Type B pancreatic cell (in vitro differentiated cells): ENCODE data around the gene SORCS1. TPM values are rescaled to one million over a fixed set of nuclear protein-coding genes. Genes with fewer than 3 reads are reported as not detected.

Experiments
- DNase-seq: peaks from one replicate; pipeline ENCODE4 v3.0.0; 2021; ENCODE audit warnings: mixed read lengths; ENCODE audit not compliant: unreplicated experiment; ENCODE audit errors: extremely low spot score
- H3K27ac Mint-ChIP-seq: 2 replicates; pipeline ENCODE4 v1.8.0; 2021; ENCODE audit warnings: mild to moderate bottlenecking, mixed read lengths
- H3K27me3 Mint-ChIP-seq: 2 replicates; pipeline ENCODE4 v1.8.0; 2021; ENCODE audit warnings: mixed read lengths
- H3K36me3 Mint-ChIP-seq: 2 replicates; pipeline ENCODE4 v1.8.0; 2021; ENCODE audit warnings: mixed read lengths
- H3K4me1 Mint-ChIP-seq: one replicate; pipeline ENCODE4 v1.8.0; 2021; ENCODE audit warnings: mixed read lengths; ENCODE audit not compliant: unreplicated experiment
- H3K4me3 Mint-ChIP-seq: 2 replicates; pipeline ENCODE4 v1.8.0; 2021; ENCODE audit warnings: mild to moderate bottlenecking, mixed read lengths
- H3K9me3 Mint-ChIP-seq: 2 replicates; pipeline ENCODE4 v1.8.0; 2021; ENCODE audit warnings: mixed read lengths
- CTCF ChIP-seq: fragments of 200-600 bp; sonication (generic); conservative IDR thresholded peaks from 2 replicates; pipeline ENCODE4 v1.5.0; 2021; ENCODE audit warnings: antibody characterized with exemption, mild to moderate bottlenecking
- total RNA-seq: library from RNA; stranded (reverse); gene quantifications from 2 replicates; pipeline ENCODE4 v1.2.1, GENCODE V29; 2021; ENCODE audit warnings: low replicate concordance

The SORCS1 gene
- total RNA-seq, 1 donor from 2014 or later: 5.4 TPM

DNA sequence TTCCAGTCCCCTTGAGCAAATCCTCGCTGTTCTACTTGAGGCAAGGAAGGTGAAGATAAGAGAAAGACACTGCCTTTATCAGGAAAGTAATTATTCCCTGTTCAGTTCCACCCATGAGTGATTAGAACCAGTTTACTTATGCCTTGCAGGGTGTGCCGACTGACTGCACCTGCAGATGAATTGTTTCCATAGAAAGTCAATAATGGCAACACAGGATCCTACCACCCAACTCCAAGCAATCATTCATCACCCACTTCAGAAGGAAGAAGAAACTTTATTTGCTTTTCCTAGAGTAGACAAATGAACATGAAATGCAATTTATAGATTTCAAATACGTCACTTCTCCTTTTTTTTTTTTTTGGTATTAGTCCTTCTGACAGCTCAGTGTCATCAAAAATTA lies 383.9 kb downstream of the SORCS1 start:
- Mint-ChIP-seq H3K36me3 (no peaks in the 10 kb centered on the region), H3K4me1 (no peaks in the 10 kb centered on the region), H3K9me3 (no peaks in the 10 kb centered on the region), H3K4me3 (no peak overlapping the region), H3K27me3 (peaks cover 69% of the 10 kb centered on the region), H3K27ac (no peak overlapping the region)
- DNase-seq: no peak
- TF ChIP-seq CTCF: no peak

DNA sequence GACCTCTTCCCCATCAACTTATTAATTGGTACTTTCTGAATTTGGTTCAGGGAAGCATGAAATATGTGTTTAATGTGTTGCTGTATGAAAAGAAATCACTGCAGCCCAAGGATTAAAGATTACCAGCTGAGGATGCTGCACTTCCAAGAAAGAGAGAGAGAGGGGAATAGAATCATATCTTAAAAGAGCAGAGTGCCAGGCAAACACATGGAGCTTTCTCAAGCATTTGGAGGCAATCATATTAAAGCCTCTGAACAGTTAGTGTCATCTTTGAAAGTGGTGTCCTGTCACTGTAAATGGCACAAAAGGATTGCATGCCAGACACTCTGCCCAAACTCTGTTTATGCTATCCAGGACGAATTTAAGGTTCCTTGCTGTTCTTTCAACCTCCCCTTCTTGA lies 386.7 kb downstream of the SORCS1 start:
- Mint-ChIP-seq H3K4me3 (no peak overlapping the region), H3K27ac (no peak overlapping the region), H3K36me3 (no peaks in the 10 kb centered on the region), H3K9me3 (no peaks in the 10 kb centered on the region), H3K27me3 (peaks cover 70% of the 10 kb centered on the region), H3K4me1 (no peaks in the 10 kb centered on the region)
- no peak for TF ChIP-seq CTCF
- no peak for DNase-seq

GRCh38 chr10:106775127-106775526 lies 389.4 kb downstream of the SORCS1 start:
- Mint-ChIP-seq H3K27me3 (peaks cover 70% of the 10 kb centered on the region), H3K4me1 (no peaks in the 10 kb centered on the region), H3K36me3 (no peaks in the 10 kb centered on the region), H3K9me3 (no peaks in the 10 kb centered on the region), H3K4me3 (no peak overlapping the region), H3K27ac (no peak overlapping the region)
- DNase-seq: no peak
- TF ChIP-seq CTCF: no peak

GRCh38 chr10:106772957-106773356 lies 391.5 kb downstream of the SORCS1 start:
- Mint-ChIP-seq H3K36me3 (no peaks in the 10 kb centered on the region), H3K4me3 (no peak overlapping the region), H3K4me1 (peaks cover 3% of the 10 kb centered on the region), H3K9me3 (no peaks in the 10 kb centered on the region), H3K27me3 (peaks cover 64% of the 10 kb centered on the region), H3K27ac (no peak overlapping the region)
- no peak for TF ChIP-seq CTCF
- no peak for DNase-seq

DNA sequence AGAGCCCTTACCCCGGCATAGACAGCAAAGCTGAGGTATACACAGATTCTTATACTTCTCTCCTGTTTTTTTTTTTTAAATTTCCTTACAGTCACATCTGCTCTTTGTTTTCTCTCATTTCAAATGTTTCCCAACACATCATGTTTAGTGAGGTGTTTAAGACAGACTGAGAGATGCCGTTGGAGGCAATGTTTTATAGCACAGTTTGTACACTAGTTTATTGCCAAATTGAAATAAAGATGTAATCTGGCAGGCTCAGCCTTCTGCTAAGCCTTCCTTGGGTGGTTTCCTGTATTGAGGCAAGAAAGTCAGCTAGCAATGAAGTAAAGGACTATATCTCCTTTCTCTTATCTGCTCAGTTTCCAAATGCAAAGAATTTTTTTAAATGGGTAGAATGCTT lies 393.4 kb downstream of the SORCS1 start:
- TF ChIP-seq CTCF: no peak
- Mint-ChIP-seq H3K27ac (no peak overlapping the region), H3K4me1 (peaks cover 5% of the 10 kb centered on the region), H3K27me3 (peaks cover 58% of the 10 kb centered on the region), H3K9me3 (no peaks in the 10 kb centered on the region), H3K36me3 (no peaks in the 10 kb centered on the region), H3K4me3 (no peak overlapping the region)
- no peak for DNase-seq

- DNase-seq: no peak
- H3K27ac Mint-ChIP-seq: no peak overlapping the region
- H3K36me3 Mint-ChIP-seq: no peaks in the 10 kb centered on the region
- peaks cover 8% of the 10 kb centered on the region for H3K9me3 Mint-ChIP-seq
- peaks cover 10% of the 10 kb centered on the region for H3K4me1 Mint-ChIP-seq
- TF ChIP-seq CTCF: no peak
- peaks cover 67% of the 10 kb centered on the region for H3K27me3 Mint-ChIP-seq
- no peak overlapping the region for H3K4me3 Mint-ChIP-seq
These were observed 396.3 kb downstream of the SORCS1 start for GRCh38 chr10:106768204-106768603.
